NCI-H526 treated with DMSO at 0.1 percent for 48 hours (cell line): ENCODE data around the gene CCR1.
"Not testable (repeated sequence)": the region's sequence is repeated elsewhere in the genome, so short reads cannot be mapped to it uniquely, and the experiment has no call there.

Source experiments
- DNase-seq: peaks from one replicate; lab custom pipeline; 2025; lab: John Stamatoyannopoulos, UW

CCR1 gene

GRCh38 chr3:46212101-46212500, 4.0 kb upstream of the CCR1 start:
- no peak for DNase-seq

DNA sequence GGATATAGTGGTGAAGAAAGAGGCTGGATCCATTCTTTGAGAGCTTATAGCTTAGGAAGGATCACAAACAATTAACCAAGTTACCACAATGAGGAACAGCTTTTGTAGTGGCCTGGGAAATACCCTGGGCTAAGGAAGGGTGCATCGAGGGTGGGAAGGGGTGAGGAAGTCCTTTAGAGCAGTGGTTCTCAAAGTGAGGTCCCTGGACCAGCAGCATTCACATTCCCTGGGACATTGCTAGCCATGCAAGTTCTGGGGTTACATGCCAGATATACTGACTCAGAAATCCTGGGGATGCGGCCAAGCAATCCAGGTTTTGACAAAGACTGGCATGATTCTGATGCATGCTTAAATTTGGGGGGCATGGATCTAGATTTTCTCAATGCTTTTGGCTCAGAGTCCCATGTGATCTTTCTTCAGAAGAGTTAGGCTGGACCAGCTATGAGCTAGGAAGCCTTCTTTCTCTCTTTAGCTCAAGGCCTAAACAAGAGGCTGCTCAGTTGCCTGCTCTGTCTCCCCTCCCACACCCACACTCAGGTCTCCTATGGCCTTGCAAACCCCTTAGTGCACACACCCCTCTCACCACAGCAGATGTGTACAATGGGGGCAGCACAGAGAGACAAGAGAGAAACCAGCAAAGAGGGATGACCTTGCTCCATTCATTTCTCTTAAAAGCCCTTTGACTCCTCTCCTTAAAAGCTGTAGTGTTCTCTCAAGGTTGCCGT, 1.8 kb upstream of the CCR1 start:
- DNase-seq: no peak

DNA sequence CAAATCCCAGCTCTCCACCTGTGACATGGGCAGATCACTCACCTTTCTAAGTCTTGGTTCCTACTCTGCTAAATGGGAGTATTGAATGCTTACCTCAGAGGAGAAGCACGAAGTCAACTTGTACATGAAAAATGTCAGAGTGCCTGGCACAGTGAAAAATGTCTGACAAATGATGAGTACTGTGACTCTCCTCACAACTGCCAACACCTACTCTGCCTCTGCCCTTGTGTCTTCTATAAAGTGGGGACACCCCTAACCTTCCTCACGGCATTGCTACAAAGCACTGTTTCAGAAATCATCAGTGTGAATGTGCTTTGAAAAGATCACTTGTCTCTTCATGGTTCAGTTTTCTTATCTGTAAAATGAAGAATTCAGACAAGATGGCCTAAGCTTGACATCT, 940 bp upstream of the CCR1 start:
- DNase-seq: no peak

DNA sequence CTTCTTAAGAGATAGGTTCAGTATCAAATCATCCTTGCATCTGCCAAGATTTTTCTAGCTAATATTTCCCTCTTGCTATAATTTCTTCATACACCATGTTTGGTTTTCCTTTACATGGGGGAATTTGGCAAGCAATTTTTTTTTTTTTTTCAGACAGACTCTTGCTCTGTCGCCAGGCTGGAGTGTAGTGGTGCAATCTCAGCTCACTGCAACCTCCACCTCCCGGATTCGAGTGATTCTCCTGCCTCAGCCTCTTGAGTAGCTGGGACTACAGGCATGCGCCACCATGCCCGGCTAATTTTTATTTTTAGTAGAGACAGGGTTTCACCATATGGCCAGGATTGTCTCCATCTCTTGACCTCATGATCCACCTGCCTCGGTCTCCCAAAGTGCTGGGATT, 599 bp downstream of the CCR1 start:
- DNase-seq: not testable (repeated sequence)

- no peak for DNase-seq
Measured at GRCh38 chr3:46206282-46207015, 1.7 kb downstream of the CCR1 start.

GRCh38 chr3:46205286-46205960, 2.7 kb downstream of the CCR1 start:
- DNase-seq: no peak

DNA sequence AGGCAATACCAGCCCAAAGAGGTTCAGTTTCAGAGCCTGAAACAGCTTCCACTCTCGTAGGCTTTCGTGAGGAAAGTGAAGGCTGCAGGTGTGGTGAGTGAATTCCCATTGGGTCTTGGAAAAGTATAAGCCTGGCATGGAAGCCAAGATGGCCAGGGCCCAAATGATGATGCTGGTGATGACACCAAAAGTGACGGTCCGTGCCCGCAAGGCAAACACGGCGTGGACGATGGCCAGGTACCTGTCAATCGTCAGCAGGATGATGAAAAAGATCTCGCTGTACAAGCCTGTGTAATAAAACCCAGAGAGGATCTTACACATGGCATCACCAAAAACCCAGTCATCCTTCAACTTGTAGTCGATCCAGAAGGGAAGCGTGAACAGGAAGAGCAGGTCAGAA, 4.4 kb downstream of the CCR1 start:
- no peak for DNase-seq

GRCh38 chr3:46202535-46202934, 5.6 kb downstream of the CCR1 start:
- DNase-seq: no peak

DNA sequence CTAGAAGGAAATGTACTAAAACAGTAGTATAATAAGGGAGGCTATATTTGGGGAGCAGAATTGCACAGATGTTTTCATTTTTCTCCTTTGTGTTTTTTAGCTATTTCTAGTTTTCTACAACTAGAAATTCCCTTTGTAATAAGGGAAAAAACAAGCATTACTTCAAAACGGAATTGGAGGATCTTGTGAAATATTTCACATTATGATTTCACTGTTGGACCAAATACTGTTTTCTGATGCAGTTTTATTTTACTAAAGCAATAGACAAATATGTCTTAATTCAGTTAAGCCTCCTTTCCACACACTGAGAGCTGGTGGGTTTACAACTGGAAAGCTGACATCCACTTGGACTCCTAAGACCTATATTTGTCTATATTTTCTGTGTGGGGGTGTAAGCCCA, 7.3 kb downstream of the CCR1 start:
- DNase-seq: no peak

DNA sequence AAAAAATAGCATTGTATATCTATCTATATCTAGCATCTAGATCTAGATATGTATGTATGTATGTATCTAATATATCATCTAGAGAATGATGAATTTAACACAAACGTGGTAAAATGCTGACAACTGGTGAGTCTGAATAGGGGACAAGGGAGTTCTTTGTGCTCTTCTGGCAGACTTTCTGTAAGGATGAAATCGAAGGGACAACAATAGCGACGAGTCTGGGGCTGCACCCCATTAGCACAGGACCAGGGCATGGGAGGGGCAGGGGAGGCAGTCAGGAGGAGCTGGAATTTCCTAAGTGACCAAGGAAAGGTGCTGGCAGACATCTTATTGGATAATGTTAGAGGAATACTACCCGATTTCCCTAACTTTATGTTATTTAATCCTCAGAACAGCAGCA, 7.9 kb downstream of the CCR1 start:
- DNase-seq: no peak

- DNase-seq: no peak
Measured at GRCh38 chr3:46196261-46196957, 11.7 kb downstream of the CCR1 start.

- no peak for DNase-seq
Measured at GRCh38 chr3:46194868-46195553, 13.1 kb downstream of the CCR1 start.

DNA sequence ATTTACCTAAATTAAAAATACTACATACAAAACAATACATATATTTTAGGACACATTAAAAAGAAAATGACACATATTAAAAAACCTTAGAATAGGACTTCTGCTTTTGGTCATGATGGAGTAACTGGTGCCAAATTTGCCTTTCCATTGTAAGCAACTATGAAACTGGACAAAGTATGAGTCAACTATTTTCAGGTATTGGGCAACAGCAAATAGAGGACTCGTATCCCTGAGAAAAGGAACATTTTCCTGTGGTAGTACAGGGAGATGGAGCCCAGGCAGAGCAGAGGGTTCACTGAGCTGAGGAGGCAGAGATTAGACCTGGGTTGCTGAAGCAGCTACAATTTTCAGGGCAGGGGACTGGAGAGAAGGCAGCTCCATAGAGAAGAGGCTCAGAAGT, 14.7 kb downstream of the CCR1 start:
- no peak for DNase-seq

DNA sequence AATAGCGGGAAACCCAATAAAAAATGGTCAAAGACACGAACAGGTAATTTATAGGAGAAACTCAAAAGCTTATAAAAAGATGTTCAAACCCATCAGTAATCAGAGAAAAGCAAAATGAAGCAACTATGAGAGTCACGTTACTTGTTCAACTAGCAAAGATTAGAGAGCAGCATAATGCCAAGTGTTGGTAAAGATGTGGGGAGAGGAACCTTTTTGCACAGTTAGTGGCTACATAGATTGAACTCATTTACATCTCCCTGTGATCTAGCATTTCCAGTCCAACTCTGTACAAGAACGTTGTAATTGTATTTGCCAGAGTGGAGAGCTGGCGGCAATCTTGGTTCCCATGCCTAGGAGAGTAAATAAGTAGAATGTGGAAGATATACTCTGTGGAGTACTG, 15.2 kb downstream of the CCR1 start:
- DNase-seq: no peak

GRCh38 chr3:46191730-46192129, 16.4 kb downstream of the CCR1 start:
- no peak for DNase-seq

DNA sequence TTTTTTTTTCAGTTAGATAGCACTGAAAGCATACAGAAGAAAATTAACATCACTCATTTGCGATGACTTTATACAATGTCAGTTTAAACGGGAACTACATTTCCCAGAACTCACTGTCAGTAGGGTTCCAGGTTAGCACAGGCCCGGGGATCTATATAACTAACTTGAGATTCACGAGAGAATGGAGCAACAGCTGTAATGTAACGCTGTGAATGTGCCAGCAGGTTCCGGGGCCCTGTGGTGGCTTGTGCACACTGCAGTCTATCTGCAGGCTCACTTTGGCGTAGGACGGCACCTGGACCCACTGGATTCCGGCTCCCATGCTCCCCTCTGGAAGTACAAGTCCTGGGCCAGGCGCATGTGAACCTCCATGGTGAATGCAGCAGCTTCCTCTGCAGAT, 19.4 kb downstream of the CCR1 start:
- no peak for DNase-seq

DNA sequence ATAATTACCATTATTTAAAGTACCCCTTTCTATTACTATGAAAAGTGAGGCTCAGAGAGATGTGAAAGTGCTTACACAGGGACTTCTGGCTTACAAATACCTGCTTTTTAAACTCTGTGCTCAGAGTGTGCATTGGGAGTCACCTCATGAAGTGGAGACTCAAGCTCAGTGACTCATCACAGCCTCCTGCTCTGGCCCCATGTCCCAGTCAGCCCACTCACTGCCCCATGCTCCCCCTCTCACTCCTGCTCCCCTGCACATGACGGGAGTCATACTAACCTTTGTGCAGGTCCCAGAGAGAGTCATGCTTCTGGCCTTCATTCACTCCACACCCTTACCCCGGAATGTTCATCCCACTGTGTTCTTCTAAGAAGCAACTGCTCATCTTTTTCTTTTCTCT, 20.2 kb downstream of the CCR1 start:
- DNase-seq: no peak

DNA sequence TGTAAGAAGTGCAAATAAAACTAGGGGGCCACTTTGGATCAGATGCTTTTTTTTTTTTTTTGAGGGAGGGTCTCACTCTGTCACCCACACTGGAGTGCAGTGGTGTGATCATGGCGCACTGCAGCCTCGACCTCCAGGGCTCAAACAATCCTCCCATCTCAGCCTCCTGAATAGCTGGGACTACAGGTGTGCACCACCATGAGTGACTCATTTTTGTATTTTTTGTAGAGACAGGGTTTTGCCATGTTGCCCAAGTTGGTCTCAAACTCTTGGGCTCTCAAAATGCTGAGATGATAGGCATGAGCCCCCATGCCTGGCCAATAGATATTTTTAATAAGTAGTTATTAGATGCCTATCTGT, 20.8 kb downstream of the CCR1 start:
- DNase-seq: no peak

DNA sequence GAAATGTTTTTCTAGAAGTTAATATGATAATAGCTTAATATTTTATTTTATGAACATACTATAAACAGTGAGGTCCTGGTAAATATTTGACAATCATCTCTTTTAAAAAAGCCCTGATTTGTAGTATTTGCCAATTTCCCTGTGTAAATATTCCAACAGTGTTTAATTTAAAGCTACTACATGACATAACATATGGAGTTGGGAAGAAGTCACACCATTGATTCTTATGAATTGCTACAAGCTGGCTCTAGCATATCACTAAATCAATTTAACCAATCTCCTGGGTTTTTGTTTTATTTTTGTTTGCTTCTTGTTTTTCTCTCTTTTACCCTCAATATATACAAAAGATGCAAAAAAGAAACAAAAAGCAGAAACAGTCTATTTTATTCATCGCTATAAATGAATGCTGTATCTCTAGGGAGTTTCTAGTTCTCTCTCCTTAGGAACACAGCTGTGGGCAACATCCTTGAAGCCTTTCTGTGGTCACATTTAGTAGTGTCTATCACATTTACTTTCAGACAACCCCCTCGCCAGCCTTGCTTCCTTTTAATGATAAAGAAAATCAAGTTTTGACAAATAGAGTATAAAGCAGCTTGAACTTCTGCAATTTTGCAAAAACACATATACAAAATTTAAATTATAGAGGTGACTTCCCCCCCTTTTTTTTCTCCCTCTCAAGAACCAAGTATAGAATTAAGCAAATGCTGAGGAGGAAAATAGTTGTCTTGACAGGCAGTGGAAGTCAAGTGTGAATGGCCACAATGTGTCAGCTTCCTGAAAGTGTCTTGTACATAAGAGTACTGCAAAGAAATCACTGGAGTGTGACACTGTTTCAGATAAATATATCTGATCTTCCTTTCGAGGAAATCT, 21.4 kb downstream of the CCR1 start:
- no peak for DNase-seq

DNA sequence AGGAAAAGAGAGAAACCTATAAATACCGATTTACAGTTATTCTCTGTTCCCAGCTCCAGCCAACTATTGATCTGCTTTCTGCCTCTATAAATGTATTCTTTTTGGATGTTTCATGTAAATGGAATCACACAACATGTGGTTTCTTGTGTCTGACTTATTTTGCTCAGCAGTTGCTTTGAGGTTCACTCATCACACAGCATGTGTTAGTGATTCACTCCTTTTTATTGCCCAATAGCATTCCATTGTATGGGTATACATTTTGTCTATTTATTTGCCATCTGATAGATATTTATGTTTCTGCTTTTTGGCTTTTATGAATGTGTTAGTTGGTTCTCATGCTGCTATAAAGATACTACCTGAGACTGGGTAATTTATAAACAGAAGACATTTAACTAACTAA, 23.6 kb downstream of the CCR1 start:
- no peak for DNase-seq

- DNase-seq: no peak
Measured at GRCh38 chr3:46183330-46183729, 24.8 kb downstream of the CCR1 start.
